GM19372 (cell line): ENCODE data around the gene STAT2.

Source experiments
- ATAC-seq: cut with Tn5 transposase; IDR thresholded peaks from one replicate; pipeline ENCODE4 v1.9.1; 2021; ENCODE audit warnings: mild to moderate bottlenecking, low read depth, moderate library complexity; ENCODE audit not compliant: unreplicated experiment

Gene STAT2

GRCh38 chr12:56298828-56299227, 61.1 kb downstream of the STAT2 start:
- no peak for ATAC-seq

- no peak for ATAC-seq
Measured at GRCh38 chr12:56297400-56297799, 62.5 kb downstream of the STAT2 start.

- ATAC-seq = no peak
Measured at GRCh38 chr12:56296295-56296694, 63.6 kb downstream of the STAT2 start.

GRCh38 chr12:56293795-56294194, 66.1 kb downstream of the STAT2 start:
- ATAC-seq = no peak
